ENCODE results near the gene FXYD6.
A peak's percentile ranks its signal among the peaks of the same experiment; 100 is the strongest.
"Not testable (repeated sequence)": the region's sequence is repeated elsewhere in the genome, so short reads cannot be mapped to it uniquely, and the experiment has no call there.

The FXYD6 gene

GRCh38 chr11:117876341-117877119, at the start of gene FXYD6:
Gene FXYD6 (minus strand): TSS chr11:117876658. CDS start chr11:117842776, 33,882 bp downstream.
- peak; percentile 21 for DNase-seq

- not testable (repeated sequence) for DNase-seq
Measured at GRCh38 chr11:117926166-117926565, 49.7 kb upstream of the FXYD6 start.

- no peak for DNase-seq
Measured at GRCh38 chr11:117925198-117925925, 48.9 kb upstream of the FXYD6 start.

GRCh38 chr11:117924631-117925170, 48.2 kb upstream of the FXYD6 start:
- no peak for DNase-seq

GRCh38 chr11:117923773-117924172, 47.3 kb upstream of the FXYD6 start:
- no peak for DNase-seq

- DNase-seq = no peak
Measured at GRCh38 chr11:117923275-117923674, 46.8 kb upstream of the FXYD6 start.

GRCh38 chr11:117921893-117922292, 45.4 kb upstream of the FXYD6 start:
- DNase-seq = no peak

GRCh38 chr11:117921456-117921855, 45.0 kb upstream of the FXYD6 start:
- DNase-seq = no peak

GRCh38 chr11:117919781-117920221, 43.3 kb upstream of the FXYD6 start:
- DNase-seq = no peak

GRCh38 chr11:117919341-117919740, 42.9 kb upstream of the FXYD6 start:
- DNase-seq = no peak

- no peak for DNase-seq
Measured at GRCh38 chr11:117918366-117919255, 42.2 kb upstream of the FXYD6 start.

GRCh38 chr11:117917591-117918151, 41.2 kb upstream of the FXYD6 start:
- DNase-seq = no peak

GRCh38 chr11:117916956-117917355, 40.5 kb upstream of the FXYD6 start:
- no peak for DNase-seq

- no peak for DNase-seq
Measured at GRCh38 chr11:117915672-117916235, 39.3 kb upstream of the FXYD6 start.

GRCh38 chr11:117914991-117915618, 38.6 kb upstream of the FXYD6 start:
- no peak for DNase-seq

- no peak for DNase-seq
Measured at GRCh38 chr11:117914398-117914761, 37.9 kb upstream of the FXYD6 start.

- DNase-seq = no peak
Measured at GRCh38 chr11:117913736-117914397, 37.4 kb upstream of the FXYD6 start.

- DNase-seq = no peak
Measured at GRCh38 chr11:117912497-117912896, 36.0 kb upstream of the FXYD6 start.

- DNase-seq = no peak
Measured at GRCh38 chr11:117911694-117912093, 35.2 kb upstream of the FXYD6 start.

- DNase-seq = no peak
Measured at GRCh38 chr11:117910941-117911655, 34.6 kb upstream of the FXYD6 start.
